Body of pancreas (tissue), 4 donors: ENCODE measurements around the gene RGSL1. TPM values are rescaled to one million over a fixed set of nuclear protein-coding genes. Genes with fewer than 3 reads are reported as not detected.

ENCODE experiments used
- ATAC-seq: fragments of 150-250 bp; one replicate; pipeline ENCODE4 v1.9.1; 2016
- DNase-seq, 4 donors: peaks; one replicate each; pipeline ENCODE4 v3.0.0-alpha.2; 2019
- H3K27ac ChIP-seq, 4 donors: fragments of 200-600 bp; sonication (generic); 1 replicate in 3 of 4; 2 replicates in 1 of 4; pipeline versions ENCODE4 v1.5.1 to v1.6.1; 2016 to 2019; ENCODE audit warnings: mild to moderate bottlenecking in 1 of 4, mixed read lengths in 1 of 4, moderate library complexity in 1 of 4
- H3K27me3 ChIP-seq, 2 donors: fragments of 200-600 bp; sonication (generic); one replicate each; pipeline ENCODE4 v1.6.0; 2016; ENCODE audit warnings: mild to moderate bottlenecking in 1 of 2
- H3K36me3 ChIP-seq, 2 donors: fragments of 200-600 bp; sonication (generic); replicated peaks in 1 of 2; 2 replicates each; pipeline ENCODE4 v1.5.1; 2016; ENCODE audit warnings: low read depth in 2 of 2; ENCODE audit not compliant: insufficient read depth in 1 of 2
- H3K4me1 ChIP-seq: fragments of 200-600 bp; sonication (generic); one replicate; pipeline ENCODE4 v1.6.0; 2016
- H3K4me3 ChIP-seq, 2 donors: fragments of 200-600 bp; sonication (generic); 1 replicate in 1 of 2; 2 replicates in 1 of 2; pipeline ENCODE4 v1.5.1; 2016 to 2019
- H3K9me3 ChIP-seq, 3 donors: fragments of 200-600 bp; sonication (generic); 1 replicate in 2 of 3; 2 replicates in 1 of 3; pipeline ENCODE4 v1.5.1; 2016
- POLR2A ChIP-seq, 3 donors: fragments of 450-650 bp; IDR thresholded peaks; one replicate each; pipeline ENCODE4 v1.6.1; 2016; ENCODE audit warnings: antibody characterized with exemption in 3 of 3, mild to moderate bottlenecking in 2 of 3
- WGBS, 2 donors: methylation state at CpG; one replicate each; pipeline ENCODE4 v1.1.5; 2017; 5-methylcytosine and 5-hydroxymethylcytosine counted together
- intact Hi-C: fragments of 100-400 bp; cut with DNase I; formaldehyde crosslinking; loops from one replicate; pipeline ENCODE4 v1.15.1; 2023
- total RNA-seq, 2 donors: library from RNA; depleted of rRNA; stranded (reverse); fragments of >200 nt; gene quantifications; one replicate each; pipeline ENCODE4 v1.1.0, GENCODE V29; 2016
- TF ChIP-seq, protein P1 (sequence below), 7 experiments: fragments of 450-650 bp in 4 of 7; fragments of 200-600 bp in 3 of 7; sonication (generic) in 3 of 7; IDR thresholded peaks; one replicate each; pipeline ENCODE4 v1.5.1; 2016 to 2019; ENCODE audit warnings: antibody characterized with exemption in 7 of 7

RGSL1 gene
- total RNA-seq, 2 donors from 2014 or later = not detected

GRCh38 chr1:182556279-182556678 is 106.3 kb downstream of the RGSL1 start:
- TF ChIP-seq POLR2A (IDR thresholded peaks at IDR 0.05) = no peak
- Histone ChIP-seq H3K4me3 (no peak overlapping the region), H3K9me3 (peaks cover 0 to 5% (median 0%) of the 10 kb centered on the region in 3 donors), H3K4me1 (no peaks in the 10 kb centered on the region), H3K27ac (no peak overlapping the region), H3K36me3 (no peaks in the 10 kb centered on the region), H3K27me3 (no peaks in the 10 kb centered on the region)
- intact Hi-C loops = no loop called here
- DNase-seq = no peak
- ATAC-seq = no peak

- WGBS, 2 donors = 54 to 59% methylated on average over 7 of the region's 7 CpGs
Measured at GRCh38 chr1:182560392-182560984, 110.5 kb downstream of the RGSL1 start.

GRCh38 chr1:182561456-182561855 is 111.5 kb downstream of the RGSL1 start:
- intact Hi-C loops = no loop called here

More at GRCh38 chr1:182560392-182560984, 110.5 kb downstream of the RGSL1 start:
- no peak for DNase-seq
- Histone ChIP-seq H3K27ac (no peak overlapping the region), H3K36me3 (no peaks in the 10 kb centered on the region), H3K27me3 (no peaks in the 10 kb centered on the region), H3K4me3 (no peak overlapping the region), H3K4me1 (no peaks in the 10 kb centered on the region), H3K9me3 (no peaks in the 10 kb centered on the region)
- intact Hi-C loops = no loop called here
- no peak for TF ChIP-seq POLR2A (IDR thresholded peaks at IDR 0.05)
- no peak for ATAC-seq

DNA sequence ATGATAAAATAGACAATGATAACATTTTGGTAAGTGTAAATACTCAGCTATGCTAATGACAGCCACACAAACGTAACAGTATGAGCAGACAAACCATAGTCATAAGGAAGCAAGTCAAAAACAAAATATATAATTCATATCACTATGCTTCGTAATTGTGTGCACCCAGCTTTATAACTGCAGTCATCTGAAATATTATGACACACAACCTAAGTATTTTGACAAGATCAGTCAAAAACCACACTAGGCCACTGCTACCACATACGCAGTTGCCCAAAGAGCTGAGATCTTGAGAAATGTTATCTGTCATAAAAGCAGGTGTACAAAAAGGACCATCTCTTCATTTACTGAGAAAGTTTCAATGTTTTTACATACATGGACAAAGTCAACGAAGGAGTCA is 113.1 kb downstream of the RGSL1 start:
- DNase-seq = no peak
- intact Hi-C loops = no loop called here
- TF ChIP-seq, protein P1, sequence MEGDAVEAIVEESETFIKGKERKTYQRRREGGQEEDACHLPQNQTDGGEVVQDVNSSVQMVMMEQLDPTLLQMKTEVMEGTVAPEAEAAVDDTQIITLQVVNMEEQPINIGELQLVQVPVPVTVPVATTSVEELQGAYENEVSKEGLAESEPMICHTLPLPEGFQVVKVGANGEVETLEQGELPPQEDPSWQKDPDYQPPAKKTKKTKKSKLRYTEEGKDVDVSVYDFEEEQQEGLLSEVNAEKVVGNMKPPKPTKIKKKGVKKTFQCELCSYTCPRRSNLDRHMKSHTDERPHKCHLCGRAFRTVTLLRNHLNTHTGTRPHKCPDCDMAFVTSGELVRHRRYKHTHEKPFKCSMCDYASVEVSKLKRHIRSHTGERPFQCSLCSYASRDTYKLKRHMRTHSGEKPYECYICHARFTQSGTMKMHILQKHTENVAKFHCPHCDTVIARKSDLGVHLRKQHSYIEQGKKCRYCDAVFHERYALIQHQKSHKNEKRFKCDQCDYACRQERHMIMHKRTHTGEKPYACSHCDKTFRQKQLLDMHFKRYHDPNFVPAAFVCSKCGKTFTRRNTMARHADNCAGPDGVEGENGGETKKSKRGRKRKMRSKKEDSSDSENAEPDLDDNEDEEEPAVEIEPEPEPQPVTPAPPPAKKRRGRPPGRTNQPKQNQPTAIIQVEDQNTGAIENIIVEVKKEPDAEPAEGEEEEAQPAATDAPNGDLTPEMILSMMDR (IDR thresholded peaks at IDR 0.05) = no peak
- no peak for TF ChIP-seq POLR2A (IDR thresholded peaks at IDR 0.05)

More at GRCh38 chr1:182561456-182561855, 111.5 kb downstream of the RGSL1 start:
- no peak overlapping the region for H3K27ac ChIP-seq
- no peak for ATAC-seq
- H3K27me3 ChIP-seq = no peaks in the 10 kb centered on the region
- H3K9me3 ChIP-seq = no peaks in the 10 kb centered on the region
- no peak for DNase-seq
- WGBS, 2 donors = 55 to 60% methylated on average over 4 of the region's 4 CpGs
- no peaks in the 10 kb centered on the region for H3K36me3 ChIP-seq
- no peak for TF ChIP-seq POLR2A (IDR thresholded peaks at IDR 0.05)
- TF ChIP-seq, protein P1 (IDR thresholded peaks at IDR 0.05) = no peak
- no peak overlapping the region for H3K4me3 ChIP-seq
- no peaks in the 10 kb centered on the region for H3K4me1 ChIP-seq

DNA sequence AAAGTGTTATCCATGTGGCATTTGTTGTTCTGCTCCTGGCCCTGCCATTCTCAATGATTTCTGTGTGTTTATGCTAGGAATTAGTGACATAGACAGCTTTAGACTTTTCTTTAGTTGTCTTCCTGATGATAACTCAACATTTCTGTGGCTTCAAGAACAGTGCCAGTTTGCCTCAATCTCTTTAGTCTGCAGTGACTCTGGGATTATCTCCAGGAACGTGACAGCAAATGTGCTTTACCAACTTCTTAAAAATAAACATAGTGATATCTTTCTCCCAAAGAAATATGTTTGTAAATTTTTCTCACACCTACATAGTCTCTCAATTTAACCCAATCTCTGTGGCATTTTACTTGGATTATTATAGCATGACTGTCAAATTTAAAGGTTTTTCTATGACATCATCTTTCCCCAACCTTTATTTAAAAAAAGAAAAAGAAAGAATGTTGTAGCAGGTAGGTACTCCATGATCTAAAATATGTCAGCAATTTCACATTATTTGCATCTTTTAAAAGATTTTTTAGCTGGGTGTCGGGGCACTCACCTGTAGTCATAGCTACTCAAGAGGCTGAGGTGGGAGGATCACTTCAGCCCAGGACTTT is 114.6 kb downstream of the RGSL1 start:
- no peak for TF ChIP-seq POLR2A (IDR thresholded peaks at IDR 0.05)
- TF ChIP-seq, protein P1 (IDR thresholded peaks at IDR 0.05) = no peak
- H3K4me1 ChIP-seq = no peaks in the 10 kb centered on the region
- H3K9me3 ChIP-seq = no peaks in the 10 kb centered on the region
- no peak overlapping the region for H3K4me3 ChIP-seq
- H3K36me3 ChIP-seq = no peaks in the 10 kb centered on the region
- DNase-seq (no peak), ATAC-seq (no peak)
- intact Hi-C loops = no loop called here
- no peaks in the 10 kb centered on the region for H3K27me3 ChIP-seq
- no peak overlapping the region for H3K27ac ChIP-seq
- WGBS, 2 donors = 48 to 64% methylated on average over 2 of the region's 2 CpGs

More for the DNA sequence above, 113.1 kb downstream of the RGSL1 start:
- H3K4me1 ChIP-seq = no peaks in the 10 kb centered on the region
- H3K27ac ChIP-seq = no peak overlapping the region
- WGBS, 2 donors = 79 to 89% methylated on average over 4 of the region's 4 CpGs
- ATAC-seq = no peak
- H3K4me3 ChIP-seq = no peak overlapping the region
- H3K9me3 ChIP-seq = no peaks in the 10 kb centered on the region
- no peaks in the 10 kb centered on the region for H3K36me3 ChIP-seq
- H3K27me3 ChIP-seq = no peaks in the 10 kb centered on the region

- Histone ChIP-seq H3K36me3 (no peaks in the 10 kb centered on the region), H3K4me1 (no peaks in the 10 kb centered on the region), H3K27ac (no peak overlapping the region), H3K27me3 (no peaks in the 10 kb centered on the region), H3K9me3 (no peaks in the 10 kb centered on the region), H3K4me3 (no peak overlapping the region)
- DNase-seq (no peak), ATAC-seq (no peak)
- no peak for TF ChIP-seq POLR2A (IDR thresholded peaks at IDR 0.05)
- TF ChIP-seq, protein P1 (IDR thresholded peaks at IDR 0.05) = no peak
- 53 to 68% methylated on average over 3 of the region's 3 CpGs for WGBS, 2 donors
- intact Hi-C loops = no loop called here
Measured at GRCh38 chr1:182565537-182565936, 115.6 kb downstream of the RGSL1 start.
